HEK293 (cell line): ENCODE results near the gene CAP1.
"Not testable (repeated sequence)": the region's sequence is repeated elsewhere in the genome, so short reads cannot be mapped to it uniquely, and the experiment has no call there.

Source experiments
- CTCF ChIA-PET: fragments of 350-600 bp; formaldehyde crosslinking; extraction: SDS; loops from one replicate; lab custom pipeline; 2021; ENCODE audit warnings: antibody characterized with exemption; lab: Yijun Ruan, JAX
- POLR2A ChIA-PET: fragments of 300-600 bp; formaldehyde crosslinking; extraction: SDS; loops from one replicate; lab custom pipeline; 2020; ENCODE audit warnings: antibody characterized with exemption, inconsistent platforms; lab: Yijun Ruan, JAX
- H3K27ac ChIP-seq: fragments of 200-500 bp; sonication (Bioruptor generic); 2 replicates; pipeline ENCODE4 v1.5.1; 2014; ENCODE audit warnings: low read depth, low read length, control low read depth, inconsistent platforms; ENCODE audit errors: extremely low read depth
- H3K36me3 ChIP-seq, 2 experiments: fragments of 200-500 bp in 1 of 2; sonication (Bioruptor generic) in 1 of 2; 1 replicate in 1 of 2; 2 replicates in 1 of 2; pipeline ENCODE4 v1.5.1; 2014 to 2017; ENCODE audit warnings: inconsistent platforms in 2 of 2, low read length in 2 of 2; ENCODE audit not compliant: control insufficient read depth in 2 of 2, insufficient read depth in 1 of 2
- H3K4me1 ChIP-seq: fragments of 200-500 bp; sonication (Bioruptor generic); 2 replicates; pipeline ENCODE4 v1.5.1; 2014; ENCODE audit warnings: mild to moderate bottlenecking, low read length, inconsistent platforms; ENCODE audit not compliant: control insufficient read depth, insufficient read depth
- H3K4me3 ChIP-seq: 2 replicates; pipeline ENCODE4 v1.5.1; 2011; ENCODE audit warnings: low read depth, mild to moderate bottlenecking, control low read depth, low read length, moderate library complexity
- H3K9me3 ChIP-seq: fragments of 200-500 bp; sonication (Bioruptor generic); 2 replicates; pipeline ENCODE4 v1.5.1; 2014; ENCODE audit warnings: low read depth, low read length, inconsistent platforms; ENCODE audit not compliant: control insufficient read depth, insufficient read depth
- OSR2 ChIP-seq: fragments of 450-650 bp; formaldehyde crosslinking; IDR thresholded peaks from 2 replicates; pipeline ENCODE4 v1.5.1; 2016; ENCODE audit warnings: missing biosample characterization, missing genetic modification characterization
- ZBTB1 ChIP-seq: fragments of 450-650 bp; formaldehyde crosslinking; IDR thresholded peaks from 2 replicates; pipeline ENCODE4 v1.5.1; 2016; ENCODE audit warnings: missing biosample characterization, missing genetic modification characterization
- ZBTB48 ChIP-seq: fragments of 450-650 bp; formaldehyde crosslinking; IDR thresholded peaks from 2 replicates; pipeline ENCODE4 v1.5.1; 2016; ENCODE audit warnings: missing biosample characterization, missing genetic modification characterization
- ZFP69B ChIP-seq: fragments of 450-650 bp; formaldehyde crosslinking; IDR thresholded peaks from 2 replicates; pipeline ENCODE4 v1.5.1; 2016; ENCODE audit warnings: missing biosample characterization, missing genetic modification characterization
- ZNF132 ChIP-seq: fragments of 450-650 bp; formaldehyde crosslinking; IDR thresholded peaks from 2 replicates; pipeline ENCODE4 v1.5.1; 2017; ENCODE audit warnings: missing biosample characterization, missing genetic modification characterization, borderline replicate concordance
- ZNF473 ChIP-seq: fragments of 450-650 bp; formaldehyde crosslinking; IDR thresholded peaks from 2 replicates; pipeline ENCODE4 v1.5.1; 2017; ENCODE audit warnings: missing biosample characterization, missing genetic modification characterization
- ZNF549 ChIP-seq: fragments of 450-650 bp; IDR thresholded peaks from 2 replicates; pipeline ENCODE4 v1.5.1; 2018; ENCODE audit warnings: missing biosample characterization, missing genetic modification characterization, mild to moderate bottlenecking, inconsistent platforms, moderate library complexity
- ZNF600 ChIP-seq: fragments of 450-650 bp; formaldehyde crosslinking; IDR thresholded peaks from 2 replicates; pipeline ENCODE4 v1.5.1; 2016; ENCODE audit warnings: missing biosample characterization, missing genetic modification characterization
- ZNF626 ChIP-seq: fragments of 450-650 bp; sonication (Bioruptor Pico); formaldehyde crosslinking; IDR thresholded peaks from 2 replicates; pipeline ENCODE4 v1.5.1; 2018; ENCODE audit warnings: missing biosample characterization, missing genetic modification characterization, inconsistent platforms
- ZNF654 ChIP-seq: fragments of 450-650 bp; formaldehyde crosslinking; IDR thresholded peaks from 2 replicates; pipeline ENCODE4 v1.5.1; 2016; ENCODE audit warnings: low read depth, missing biosample characterization, missing genetic modification characterization
- ZSCAN30 ChIP-seq: fragments of 450-650 bp; IDR thresholded peaks from 2 replicates; pipeline ENCODE4 v1.5.1; 2018; ENCODE audit warnings: missing biosample characterization, mild to moderate bottlenecking, missing genetic modification characterization, moderate library complexity
- TF ChIP-seq, protein P1 (sequence below): fragments of 450-650 bp; formaldehyde crosslinking; IDR thresholded peaks from 2 replicates; pipeline ENCODE4 v1.5.1; 2016; ENCODE audit warnings: missing biosample characterization, missing genetic modification characterization
- TF ChIP-seq, protein P2 (sequence below): fragments of 450-650 bp; formaldehyde crosslinking; IDR thresholded peaks from 2 replicates; pipeline ENCODE4 v1.5.1; 2016; ENCODE audit warnings: missing biosample characterization, missing genetic modification characterization
- TF ChIP-seq, protein P3 (sequence below): fragments of 450-650 bp; formaldehyde crosslinking; IDR thresholded peaks from 2 replicates; pipeline ENCODE4 v1.5.1; 2016; ENCODE audit warnings: missing biosample characterization, missing genetic modification characterization

The CAP1 gene

GRCh38 chr1:40081871-40082270 lies 41.3 kb downstream of the CAP1 start:
- no peak for TF ChIP-seq ZNF132
- no peak for TF ChIP-seq ZBTB1 (tag by site-specific recombination)
- TF ChIP-seq, protein P1, sequence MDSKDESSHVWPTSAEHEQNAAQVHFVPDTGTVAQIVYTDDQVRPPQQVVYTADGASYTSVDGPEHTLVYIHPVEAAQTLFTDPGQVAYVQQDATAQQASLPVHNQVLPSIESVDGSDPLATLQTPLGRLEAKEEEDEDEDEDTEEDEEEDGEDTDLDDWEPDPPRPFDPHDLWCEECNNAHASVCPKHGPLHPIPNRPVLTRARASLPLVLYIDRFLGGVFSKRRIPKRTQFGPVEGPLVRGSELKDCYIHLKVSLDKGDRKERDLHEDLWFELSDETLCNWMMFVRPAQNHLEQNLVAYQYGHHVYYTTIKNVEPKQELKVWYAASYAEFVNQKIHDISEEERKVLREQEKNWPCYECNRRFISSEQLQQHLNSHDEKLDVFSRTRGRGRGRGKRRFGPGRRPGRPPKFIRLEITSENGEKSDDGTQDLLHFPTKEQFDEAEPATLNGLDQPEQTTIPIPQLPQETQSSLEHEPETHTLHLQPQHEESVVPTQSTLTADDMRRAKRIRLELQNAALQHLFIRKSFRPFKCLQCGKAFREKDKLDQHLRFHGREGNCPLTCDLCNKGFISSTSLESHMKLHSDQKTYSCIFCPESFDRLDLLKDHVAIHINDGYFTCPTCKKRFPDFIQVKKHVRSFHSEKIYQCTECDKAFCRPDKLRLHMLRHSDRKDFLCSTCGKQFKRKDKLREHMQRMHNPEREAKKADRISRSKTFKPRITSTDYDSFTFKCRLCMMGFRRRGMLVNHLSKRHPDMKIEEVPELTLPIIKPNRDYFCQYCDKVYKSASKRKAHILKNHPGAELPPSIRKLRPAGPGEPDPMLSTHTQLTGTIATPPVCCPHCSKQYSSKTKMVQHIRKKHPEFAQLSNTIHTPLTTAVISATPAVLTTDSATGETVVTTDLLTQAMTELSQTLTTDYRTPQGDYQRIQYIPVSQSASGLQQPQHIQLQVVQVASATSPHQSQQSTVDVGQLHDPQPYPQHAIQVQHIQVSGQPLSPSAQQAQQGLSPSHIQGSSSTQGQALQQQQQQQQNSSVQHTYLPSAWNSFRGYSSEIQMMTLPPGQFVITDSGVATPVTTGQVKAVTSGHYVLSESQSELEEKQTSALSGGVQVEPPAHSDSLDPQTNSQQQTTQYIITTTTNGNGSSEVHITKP (tag by site-specific recombination), result no peak
- TF ChIP-seq ZNF473 (tag by site-specific recombination), result no peak
- TF ChIP-seq, protein P2, sequence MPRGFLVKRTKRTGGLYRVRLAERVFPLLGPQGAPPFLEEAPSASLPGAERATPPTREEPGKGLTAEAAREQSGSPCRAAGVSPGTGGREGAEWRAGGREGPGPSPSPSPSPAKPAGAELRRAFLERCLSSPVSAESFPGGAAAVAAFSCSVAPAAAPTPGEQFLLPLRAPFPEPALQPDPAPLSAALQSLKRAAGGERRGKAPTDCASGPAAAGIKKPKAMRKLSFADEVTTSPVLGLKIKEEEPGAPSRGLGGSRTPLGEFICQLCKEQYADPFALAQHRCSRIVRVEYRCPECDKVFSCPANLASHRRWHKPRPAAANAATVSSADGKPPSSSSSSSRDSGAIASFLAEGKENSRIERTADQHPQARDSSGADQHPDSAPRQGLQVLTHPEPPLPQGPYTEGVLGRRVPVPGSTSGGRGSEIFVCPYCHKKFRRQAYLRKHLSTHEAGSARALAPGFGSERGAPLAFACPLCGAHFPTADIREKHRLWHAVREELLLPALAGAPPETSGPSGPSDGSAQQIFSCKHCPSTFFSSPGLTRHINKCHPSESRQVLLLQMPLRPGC (tag by site-specific recombination), result no peak
- TF ChIP-seq, protein P3, sequence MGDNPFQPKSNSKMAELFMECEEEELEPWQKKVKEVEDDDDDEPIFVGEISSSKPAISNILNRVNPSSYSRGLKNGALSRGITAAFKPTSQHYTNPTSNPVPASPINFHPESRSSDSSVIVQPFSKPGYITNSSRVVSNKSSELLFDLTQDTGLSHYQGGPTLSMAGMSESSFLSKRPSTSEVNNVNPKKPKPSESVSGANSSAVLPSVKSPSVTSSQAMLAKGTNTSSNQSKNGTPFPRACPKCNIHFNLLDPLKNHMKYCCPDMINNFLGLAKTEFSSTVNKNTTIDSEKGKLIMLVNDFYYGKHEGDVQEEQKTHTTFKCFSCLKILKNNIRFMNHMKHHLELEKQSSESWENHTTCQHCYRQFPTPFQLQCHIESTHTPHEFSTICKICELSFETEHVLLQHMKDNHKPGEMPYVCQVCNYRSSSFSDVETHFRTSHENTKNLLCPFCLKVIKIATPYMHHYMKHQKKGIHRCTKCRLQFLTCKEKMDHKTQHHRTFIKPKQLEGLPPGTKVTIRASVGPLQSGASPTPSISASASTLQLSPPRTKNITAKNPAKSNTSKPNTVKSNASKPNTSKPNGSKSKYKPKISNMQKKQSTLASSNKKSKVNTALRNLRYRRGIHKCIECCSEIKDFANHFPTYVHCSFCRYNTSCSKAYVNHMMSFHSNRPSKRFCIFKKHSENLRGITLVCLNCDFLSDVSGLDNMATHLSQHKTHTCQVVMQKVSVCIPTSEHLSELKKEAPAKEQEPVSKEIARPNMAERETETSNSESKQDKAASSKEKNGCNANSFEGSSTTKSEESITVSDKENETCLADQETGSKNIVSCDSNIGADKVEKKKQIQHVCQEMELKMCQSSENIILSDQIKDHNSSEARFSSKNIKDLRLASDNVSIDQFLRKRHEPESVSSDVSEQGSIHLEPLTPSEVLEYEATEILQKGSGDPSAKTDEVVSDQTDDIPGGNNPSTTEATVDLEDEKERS (tag by site-specific recombination), result no peak
- no peak for TF ChIP-seq ZBTB48 (tag by site-specific recombination)
- TF ChIP-seq ZFP69B (tag by site-specific recombination), result no peak
- TF ChIP-seq ZNF600 (tag by site-specific recombination), result no peak
- TF ChIP-seq ZNF626 (tag by site-specific recombination), result no peak
- no peak for TF ChIP-seq ZSCAN30 (tag by site-specific recombination)
- TF ChIP-seq OSR2 (tag by site-specific recombination), result no peak
- no peak for TF ChIP-seq ZNF549 (tag by site-specific recombination)
- H3K36me3 ChIP-seq, result peaks cover 10 to 83% of the 10 kb centered on the region in 2 experiments; a peak in 2 of 3 replicates
- H3K4me1 ChIP-seq, result no peaks in the 10 kb centered on the region
- H3K27ac ChIP-seq, result no peak overlapping the region
- no peak overlapping the region for H3K4me3 ChIP-seq
- ChIA-PET CTCF (interaction anchor here (0.7 to 1.2 kb wide), 3 partner anchors 9 to 116 kb away, joined by 3 read pairs; no protein-coding TSS in a partner anchor), POLR2A (no interaction called here)
- H3K9me3 ChIP-seq, result no peaks in the 10 kb centered on the region

GRCh38 chr1:40084750-40085149 lies 44.2 kb downstream of the CAP1 start:
- H3K27ac ChIP-seq, H3K9me3 ChIP-seq, POLR2A ChIA-PET, H3K4me1 ChIP-seq, H3K4me3 ChIP-seq: not testable (repeated sequence)
- H3K36me3 ChIP-seq, result peaks cover 18 to 81% of the 10 kb centered on the region in 2 experiments
- CTCF ChIA-PET, result interaction anchor here (0.6 to 5.5 kb wide), 15 partner anchors 8 to 326 kb away, joined by 3 to 42 read pairs (median 3); no protein-coding TSS in a partner anchor
- peak; percentile 14 for TF ChIP-seq ZNF654 (tag by site-specific recombination)
